Right lobe of liver (tissue), 6 donors: Measurements from ENCODE around the gene CPTP. TPM values are rescaled to one million over a fixed set of nuclear protein-coding genes. Genes with fewer than 3 reads are reported as not detected.

Experiments used
- ATAC-seq, 4 donors: fragments of 200-7000 bp; cut with Tn5 transposase; one replicate each; pipeline ENCODE4 v1.9.1; 2020; ENCODE audit warnings: mild to moderate bottlenecking in 4 of 4, moderate library complexity in 4 of 4
- DNase-seq, 3 donors: peaks; one replicate each; pipeline ENCODE4 v3.0.0-alpha.2; 2020
- H3K27ac ChIP-seq, 3 donors: fragments of 200-600 bp; one replicate each; pipeline ENCODE4 v1.8.0; 2022
- H3K27me3 ChIP-seq, 2 donors: fragments of 200-600 bp; one replicate each; pipeline ENCODE4 v1.8.0; 2022
- H3K36me3 ChIP-seq, 4 donors: fragments of 200-600 bp; sonication (generic) in 1 of 4; one replicate each; pipeline versions ENCODE4 v1.5.1 to v1.8.0; 2017 to 2022; ENCODE audit warnings: control low read depth in 1 of 4
- H3K4me1 ChIP-seq, 4 donors: fragments of 200-600 bp; sonication (generic) in 1 of 4; one replicate each; pipeline versions ENCODE4 v1.5.1 to v1.8.0; 2017 to 2022; ENCODE audit warnings: control low read depth in 1 of 4
- H3K4me3 ChIP-seq, 3 donors: fragments of 200-600 bp; one replicate each; pipeline ENCODE4 v1.8.0; 2022
- H3K9me3 ChIP-seq, 4 donors: fragments of 200-600 bp; sonication (generic) in 1 of 4; one replicate each; pipeline versions ENCODE4 v1.5.1 to v1.8.0; 2017 to 2022; ENCODE audit warnings: control low read depth in 1 of 4
- POLR2A ChIP-seq: fragments of 450-650 bp; IDR thresholded peaks from one replicate; pipeline ENCODE4 v1.6.1; 2017; ENCODE audit warnings: antibody characterized with exemption, mild to moderate bottlenecking
- WGBS: methylation state at CpG from one replicate; pipeline ENCODE4 v1.1.6; 2018; ENCODE audit warnings: low coverage, low lambda C conversion rate; ENCODE audit not compliant: insufficient coverage; ENCODE audit errors: missing lambda C conversion rate; 5-methylcytosine and 5-hydroxymethylcytosine counted together
- intact Hi-C, 2 donors: fragments of 100-400 bp; cut with DNase I; formaldehyde crosslinking; loops; one replicate each; pipeline versions ENCODE4 v1.11.2 to v1.14.1; 2022
- total RNA-seq, 6 experiments: library from RNA; depleted of rRNA in 2 of 6; stranded (reverse); fragments of >200 nt in 2 of 6; fragmentation: NEBNext Ultra II Directional in 3 of 6; extraction: Animal tissue kit (Norgen Biotek cat#: 25700) in 3 of 6; gene quantifications; one replicate each; pipeline versions ENCODE4 v1.1.0 to v1.2.4, GENCODE V29; 2016 to 2023
- TF ChIP-seq, protein P1 (sequence below), 4 donors: fragments of 200-600 bp in 3 of 4; fragments of 450-650 bp in 1 of 4; IDR thresholded peaks; one replicate each; pipeline versions ENCODE4 v1.5.1 to v1.8.0; 2016 to 2022; ENCODE audit warnings: antibody characterized with exemption in 4 of 4, mild to moderate bottlenecking in 2 of 4
- donor health status: DM: no; HTN: yes; CAD: no.
- donor health status: DM: no; HTN: no; CAD: no.
- donor health status: DM: no; HTN: no; CAD: no.
- donor health status: DM: no; HTN: yes; CAD: no.
- donor health status: DM: no; HTN: yes; CAD: no.

The CPTP gene
- total RNA-seq, 6 experiments from 2014 or later: 26.9 to 57.7 (median 33.1) TPM

GRCh38 chr1:1348420-1349255 is 24.0 kb downstream of the CPTP start:
- ATAC-seq (peak in 1 of 4 donors; percentile 3), DNase-seq (no peak)
- Histone ChIP-seq H3K36me3 (no peaks in the 10 kb centered on the region), H3K4me3 (peak overlapping the region; percentile 64 to 86 (median 68)), H3K4me1 (peaks cover 0 to 44% (median 23%) of the 10 kb centered on the region in 4 donors), H3K27me3 (no peaks in the 10 kb centered on the region), H3K9me3 (no peaks in the 10 kb centered on the region), H3K27ac (peak overlapping the region; percentile 28 to 70 (median 46))
- WGBS: 5% methylated on average over 7 of the region's 109 CpGs
- no peak for TF ChIP-seq POLR2A
- TF ChIP-seq, protein P1, sequence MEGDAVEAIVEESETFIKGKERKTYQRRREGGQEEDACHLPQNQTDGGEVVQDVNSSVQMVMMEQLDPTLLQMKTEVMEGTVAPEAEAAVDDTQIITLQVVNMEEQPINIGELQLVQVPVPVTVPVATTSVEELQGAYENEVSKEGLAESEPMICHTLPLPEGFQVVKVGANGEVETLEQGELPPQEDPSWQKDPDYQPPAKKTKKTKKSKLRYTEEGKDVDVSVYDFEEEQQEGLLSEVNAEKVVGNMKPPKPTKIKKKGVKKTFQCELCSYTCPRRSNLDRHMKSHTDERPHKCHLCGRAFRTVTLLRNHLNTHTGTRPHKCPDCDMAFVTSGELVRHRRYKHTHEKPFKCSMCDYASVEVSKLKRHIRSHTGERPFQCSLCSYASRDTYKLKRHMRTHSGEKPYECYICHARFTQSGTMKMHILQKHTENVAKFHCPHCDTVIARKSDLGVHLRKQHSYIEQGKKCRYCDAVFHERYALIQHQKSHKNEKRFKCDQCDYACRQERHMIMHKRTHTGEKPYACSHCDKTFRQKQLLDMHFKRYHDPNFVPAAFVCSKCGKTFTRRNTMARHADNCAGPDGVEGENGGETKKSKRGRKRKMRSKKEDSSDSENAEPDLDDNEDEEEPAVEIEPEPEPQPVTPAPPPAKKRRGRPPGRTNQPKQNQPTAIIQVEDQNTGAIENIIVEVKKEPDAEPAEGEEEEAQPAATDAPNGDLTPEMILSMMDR (IDR thresholded peaks at IDR 0.05): no peak
- intact Hi-C loops: no loop called here

DNA sequence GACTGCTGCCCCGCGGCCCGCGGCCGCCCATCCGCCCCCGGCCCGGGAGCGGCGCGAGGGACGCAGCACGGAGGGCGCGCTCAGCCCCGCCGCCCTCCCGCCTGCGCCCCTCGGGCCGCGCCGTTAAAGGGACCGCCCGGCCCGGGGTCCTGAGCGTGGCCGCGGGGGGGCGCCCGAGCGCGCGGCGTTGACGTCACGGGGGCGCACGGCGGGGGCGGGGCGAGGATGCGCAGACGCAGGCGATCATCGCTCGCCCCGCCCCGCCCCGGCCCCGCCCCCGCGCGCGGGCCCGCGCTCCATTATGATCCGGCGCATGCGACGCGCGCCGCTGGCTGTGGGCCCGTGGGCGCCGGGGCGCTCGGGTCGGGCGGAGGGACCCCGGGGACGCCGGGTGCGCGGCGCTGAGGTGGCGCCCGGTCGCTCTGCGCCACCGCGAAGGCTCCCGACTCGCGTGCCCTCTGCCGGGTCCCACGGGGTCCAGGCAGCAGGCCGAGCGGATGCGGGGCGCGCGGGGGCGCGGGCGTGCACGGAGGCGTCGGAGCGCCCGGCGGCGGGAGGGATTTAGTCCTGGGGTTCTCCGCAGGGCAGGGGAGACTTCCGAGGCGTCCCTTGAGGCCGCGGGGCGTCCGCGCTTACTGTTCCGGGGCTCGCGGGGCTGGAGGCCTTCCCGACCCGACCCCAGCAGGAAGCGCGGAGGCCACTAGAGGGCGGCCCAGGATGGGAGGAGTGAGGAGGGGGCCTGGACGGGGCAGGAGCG is 24.8 kb downstream of the CPTP start, which contains the start of gene DVL1:
Gene DVL1 (minus strand): TSS at position 163 of the 757 bp plus-strand sequence. CDS start 353 bp downstream, outside the sequence.
- ATAC-seq (peak; percentile 28 to 63 (median 37)), DNase-seq (peak in 1 of 3 donors; percentile 70)
- Histone ChIP-seq H3K27ac (peak within 1 kb of the TSS; percentile 28 to 75 (median 60)), H3K9me3 (no peaks in the 10 kb centered on the region), H3K4me3 (peak within 1 kb of the TSS; percentile 64 to 86 (median 68)), H3K27me3 (peaks cover 0 to 3% of the 10 kb centered on the region in 2 donors), H3K4me1 (peaks cover 0 to 36% (median 17%) of the 10 kb centered on the region in 4 donors), H3K36me3 (no peaks in the 10 kb centered on the region)
- intact Hi-C loops: no loop called here
- 0% methylated on average over 26 of the region's 122 CpGs for WGBS
- TF ChIP-seq, protein P1 (IDR thresholded peaks at IDR 0.05): peak; percentile 28 to 40 (median 36)
- peak; percentile 62 for TF ChIP-seq POLR2A

- 80% methylated on average over 2 of the region's 29 CpGs for WGBS
- no peaks in the 10 kb centered on the region for H3K9me3 ChIP-seq
- H3K27ac ChIP-seq: no peak overlapping the region
- H3K27me3 ChIP-seq: peaks cover 0 to 5% of the 10 kb centered on the region in 2 donors
- intact Hi-C loops: no loop called here
- ATAC-seq (no peak), DNase-seq (no peak)
- no peak overlapping the region for H3K4me3 ChIP-seq
- H3K4me1 ChIP-seq: peaks cover 0 to 12% (median 5%) of the 10 kb centered on the region in 4 donors
- no peaks in the 10 kb centered on the region for H3K36me3 ChIP-seq
- TF ChIP-seq POLR2A: no peak
- TF ChIP-seq, protein P1 (IDR thresholded peaks at IDR 0.05): no peak
Observed at GRCh38 chr1:1351511-1352427, 27.2 kb downstream of the CPTP start.
